GM12864 (cell line): Measurements from ENCODE around the gene RCHY1.

Source experiments
- DNase-seq: peaks from one replicate; pipeline ENCODE4 v3.0.0-alpha.2; 2011; ENCODE audit warnings: low read depth
- H3K4me3 ChIP-seq: 2 replicates; pipeline ENCODE4 v1.5.1; 2011; ENCODE audit warnings: mild to moderate bottlenecking, low read depth, low read length, control low read depth
- TF ChIP-seq, protein P1 (sequence below): IDR thresholded peaks from 2 replicates; pipeline ENCODE4 v1.5.1; 2011; ENCODE audit warnings: low read depth, mild to moderate bottlenecking, moderate library complexity, low read length, control low read depth, inconsistent platforms; ENCODE audit errors: missing control alignments

RCHY1 gene

GRCh38 chr4:75477201-75477600 is 37.0 kb downstream of the RCHY1 start:
- TF ChIP-seq, protein P1, sequence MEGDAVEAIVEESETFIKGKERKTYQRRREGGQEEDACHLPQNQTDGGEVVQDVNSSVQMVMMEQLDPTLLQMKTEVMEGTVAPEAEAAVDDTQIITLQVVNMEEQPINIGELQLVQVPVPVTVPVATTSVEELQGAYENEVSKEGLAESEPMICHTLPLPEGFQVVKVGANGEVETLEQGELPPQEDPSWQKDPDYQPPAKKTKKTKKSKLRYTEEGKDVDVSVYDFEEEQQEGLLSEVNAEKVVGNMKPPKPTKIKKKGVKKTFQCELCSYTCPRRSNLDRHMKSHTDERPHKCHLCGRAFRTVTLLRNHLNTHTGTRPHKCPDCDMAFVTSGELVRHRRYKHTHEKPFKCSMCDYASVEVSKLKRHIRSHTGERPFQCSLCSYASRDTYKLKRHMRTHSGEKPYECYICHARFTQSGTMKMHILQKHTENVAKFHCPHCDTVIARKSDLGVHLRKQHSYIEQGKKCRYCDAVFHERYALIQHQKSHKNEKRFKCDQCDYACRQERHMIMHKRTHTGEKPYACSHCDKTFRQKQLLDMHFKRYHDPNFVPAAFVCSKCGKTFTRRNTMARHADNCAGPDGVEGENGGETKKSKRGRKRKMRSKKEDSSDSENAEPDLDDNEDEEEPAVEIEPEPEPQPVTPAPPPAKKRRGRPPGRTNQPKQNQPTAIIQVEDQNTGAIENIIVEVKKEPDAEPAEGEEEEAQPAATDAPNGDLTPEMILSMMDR: no peak
- DNase-seq: no peak
- no peak overlapping the region for H3K4me3 ChIP-seq

- TF ChIP-seq, protein P1: no peak
- H3K4me3 ChIP-seq: no peak overlapping the region
- no peak for DNase-seq
Measured at GRCh38 chr4:75470738-75471137, 43.5 kb downstream of the RCHY1 start.

GRCh38 chr4:75469896-75470295 is 44.3 kb downstream of the RCHY1 start:
- no peak overlapping the region for H3K4me3 ChIP-seq
- no peak for DNase-seq
- TF ChIP-seq, protein P1: no peak

DNA sequence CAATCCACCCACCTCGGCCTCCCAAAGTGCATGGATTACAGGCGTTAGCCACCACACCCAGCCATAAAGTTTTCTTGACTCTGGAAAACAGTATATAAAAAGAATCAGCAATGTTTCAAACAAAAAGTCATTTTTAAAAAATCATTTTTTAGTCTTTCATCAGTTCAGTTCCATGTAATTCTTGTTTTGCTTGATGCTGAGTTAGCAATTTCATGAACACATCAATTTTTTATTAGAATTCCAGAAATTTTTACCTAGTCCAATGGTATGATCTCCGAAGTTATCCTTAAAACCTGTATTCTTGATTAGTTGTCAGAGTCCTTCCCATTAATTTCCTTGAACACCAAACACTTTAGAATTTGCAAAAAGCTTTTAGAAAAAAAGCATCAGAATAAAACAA is 56.8 kb downstream of the RCHY1 start:
- TF ChIP-seq, protein P1: no peak
- DNase-seq: no peak
- H3K4me3 ChIP-seq: no peak overlapping the region

DNA sequence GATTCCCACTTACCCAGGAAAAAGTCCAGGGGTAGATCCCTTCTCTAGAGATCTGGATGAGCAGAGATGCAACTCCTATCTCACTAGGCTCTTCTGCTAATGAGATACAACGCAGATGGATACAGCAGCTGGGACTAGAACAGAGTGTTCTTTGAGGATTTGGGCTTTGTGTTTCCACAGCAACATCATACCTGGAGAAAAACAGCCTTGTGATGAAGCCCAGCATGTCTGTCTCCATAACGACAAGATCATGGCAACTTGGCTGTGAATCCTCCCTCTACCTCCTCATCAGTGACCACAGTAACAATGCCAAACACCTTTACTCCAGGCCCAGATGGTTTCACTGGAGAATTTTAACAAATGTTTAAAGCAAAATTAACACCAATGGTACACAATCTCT is 80.1 kb downstream of the RCHY1 start:
- no peak overlapping the region for H3K4me3 ChIP-seq
- TF ChIP-seq, protein P1: no peak
- no peak for DNase-seq

GRCh38 chr4:75432683-75433082 is 81.5 kb downstream of the RCHY1 start:
- no peak overlapping the region for H3K4me3 ChIP-seq
- TF ChIP-seq, protein P1: peak; percentile 53
- no peak for DNase-seq

- peak; percentile 7 for DNase-seq
- TF ChIP-seq, protein P1: no peak
- no peak overlapping the region for H3K4me3 ChIP-seq
Measured at GRCh38 chr4:75429208-75429607, 85.0 kb downstream of the RCHY1 start.
